ENCODE results near the gene LRFN2.

The LRFN2 gene

DNA sequence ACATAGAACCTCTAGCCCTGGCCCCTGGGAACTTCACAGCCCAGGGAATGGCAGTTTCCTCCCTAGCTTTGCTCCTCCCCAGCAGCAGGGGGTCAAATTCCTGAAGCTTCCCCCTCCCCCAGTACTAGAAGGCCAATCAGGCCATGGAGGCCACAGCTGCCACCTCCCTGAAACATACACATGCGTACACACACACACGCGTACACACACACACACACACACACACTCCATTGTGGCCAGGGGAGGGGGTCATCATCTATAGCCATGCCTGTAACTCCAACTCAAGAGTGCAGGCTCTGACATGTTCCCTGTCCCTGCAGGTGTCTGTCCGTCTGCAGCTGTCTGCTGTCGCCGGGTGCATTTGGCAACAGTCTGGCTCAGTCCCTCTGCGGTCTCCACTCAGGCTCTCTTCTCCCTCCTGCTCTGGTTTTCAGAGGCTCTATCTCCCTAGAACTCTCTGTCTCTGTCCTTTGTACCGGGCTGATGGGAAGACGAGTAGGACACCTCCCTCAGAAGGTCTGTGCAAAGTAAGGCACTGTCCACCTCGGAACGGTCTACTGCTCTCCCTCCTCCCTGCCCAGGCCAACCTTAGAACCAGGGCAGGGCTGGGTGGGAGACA is 1.4 kb downstream of the LRFN2 start:
- no peak for DNase-seq

DNA sequence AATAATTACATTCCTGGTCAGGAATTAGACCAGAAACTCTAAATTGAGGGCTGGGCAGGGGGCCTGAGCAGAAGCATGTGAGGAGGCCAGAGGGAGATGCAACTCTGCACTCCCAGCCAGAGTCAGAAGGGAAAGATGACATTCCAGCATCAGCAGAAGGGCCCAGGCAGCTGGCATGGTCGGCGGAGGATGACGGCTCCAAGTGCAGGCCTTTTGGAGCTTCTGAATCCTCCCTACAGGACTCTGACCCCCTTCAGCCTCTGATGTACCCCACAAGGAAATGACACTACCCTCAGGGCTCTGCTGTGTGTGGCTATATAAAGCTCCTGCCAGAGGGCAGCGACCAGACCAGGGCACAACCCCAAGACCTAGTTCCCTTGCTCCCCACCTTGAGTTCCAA is 1.9 kb downstream of the LRFN2 start:
- no peak for DNase-seq

DNA sequence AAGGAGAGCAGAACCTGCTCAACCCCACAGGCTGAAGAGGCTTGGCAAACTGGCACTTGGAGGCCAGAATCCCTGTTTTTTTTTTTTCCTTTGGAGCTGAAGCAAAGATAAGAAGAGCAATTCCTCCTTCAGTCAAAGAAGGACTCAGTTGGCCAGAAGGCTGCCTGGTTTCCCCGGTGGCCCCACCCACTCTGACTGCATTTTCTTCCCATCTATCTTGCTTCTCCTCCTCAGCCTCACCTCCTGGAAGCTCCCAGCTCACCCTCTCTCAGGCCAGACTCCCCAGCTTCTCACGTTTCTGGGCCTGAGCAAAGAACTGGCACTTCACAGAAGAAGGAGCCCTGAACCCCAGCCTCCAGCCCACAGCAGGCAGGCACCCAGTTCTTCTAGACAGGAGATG is 2.4 kb downstream of the LRFN2 start:
- DNase-seq = no peak

DNA sequence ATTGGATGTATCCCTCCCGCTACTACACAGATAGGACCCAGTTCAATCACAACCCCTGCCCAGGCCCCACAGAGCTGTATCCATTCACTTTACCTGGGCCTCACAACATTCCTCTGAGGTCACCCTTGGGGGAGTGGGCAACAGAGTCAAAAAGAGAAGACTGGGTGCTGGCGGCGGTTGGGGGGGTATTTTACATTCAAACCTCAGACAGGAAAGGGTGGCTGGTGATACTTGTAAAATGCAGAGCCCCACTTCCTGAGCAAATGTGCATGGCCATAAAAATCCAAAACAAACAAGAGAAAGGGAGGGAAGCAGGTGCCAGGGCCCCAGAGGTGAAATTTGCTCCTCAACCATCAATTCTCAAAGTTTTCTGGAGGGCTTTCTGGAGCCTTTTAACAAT is 3.5 kb downstream of the LRFN2 start:
- no peak for DNase-seq

DNA sequence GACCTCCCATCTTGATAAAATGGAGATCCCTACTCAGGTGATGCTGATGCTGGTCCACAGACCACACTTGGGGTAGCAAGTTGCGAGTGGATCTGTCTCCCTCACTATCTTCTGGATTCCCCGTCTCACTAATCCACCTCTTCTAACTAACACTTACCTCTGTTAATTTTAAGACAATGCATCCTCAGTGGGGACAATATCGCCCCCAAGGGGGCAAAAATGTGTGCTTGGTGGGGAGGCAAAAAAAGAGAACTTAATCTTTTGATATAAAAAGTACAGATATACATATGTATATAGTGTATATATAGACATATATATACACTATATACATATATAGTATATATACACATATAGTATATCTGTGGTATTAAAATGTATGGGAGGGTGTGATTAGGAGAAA is 4.3 kb downstream of the LRFN2 start:
- no peak for DNase-seq

DNA sequence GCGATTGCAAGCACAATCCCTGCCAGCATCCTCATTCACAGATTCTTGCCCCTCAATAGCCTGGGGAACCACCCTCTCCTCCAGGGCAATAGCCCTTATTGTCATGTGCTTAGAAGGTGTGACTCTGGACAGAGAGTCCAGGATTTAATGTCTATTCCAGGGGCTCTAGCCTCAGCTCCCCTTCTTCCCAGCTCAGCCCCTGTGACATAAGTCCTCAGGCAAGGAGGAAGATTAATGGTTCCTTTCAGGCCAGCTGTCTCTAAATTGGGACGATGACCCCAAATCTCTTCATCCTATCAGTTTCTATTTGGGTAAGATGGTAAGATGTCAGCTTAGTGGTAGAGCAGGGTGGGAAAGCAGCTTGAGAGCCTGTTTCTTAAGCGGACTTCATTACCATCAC is 8.1 kb downstream of the LRFN2 start:
- no peak for DNase-seq

DNA sequence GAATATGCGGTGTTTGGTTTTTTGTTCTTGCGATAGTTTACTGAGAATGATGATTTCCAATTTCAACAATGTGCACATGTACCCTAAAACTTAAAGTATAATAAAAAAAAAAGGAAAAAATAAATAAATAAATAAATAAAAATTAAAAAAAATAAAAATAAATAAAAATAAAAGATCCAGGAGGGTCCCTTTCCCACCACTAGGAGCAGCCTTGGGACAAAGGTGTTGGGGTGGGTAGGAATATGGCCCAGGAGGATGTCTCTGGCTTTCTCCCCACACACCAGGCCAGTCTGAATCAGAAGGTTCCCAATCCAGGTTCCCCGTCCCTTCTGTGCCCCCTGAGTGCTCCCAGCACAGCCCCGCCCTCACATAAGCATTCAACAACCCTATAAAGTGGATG is 9.5 kb downstream of the LRFN2 start:
- no peak for DNase-seq

DNA sequence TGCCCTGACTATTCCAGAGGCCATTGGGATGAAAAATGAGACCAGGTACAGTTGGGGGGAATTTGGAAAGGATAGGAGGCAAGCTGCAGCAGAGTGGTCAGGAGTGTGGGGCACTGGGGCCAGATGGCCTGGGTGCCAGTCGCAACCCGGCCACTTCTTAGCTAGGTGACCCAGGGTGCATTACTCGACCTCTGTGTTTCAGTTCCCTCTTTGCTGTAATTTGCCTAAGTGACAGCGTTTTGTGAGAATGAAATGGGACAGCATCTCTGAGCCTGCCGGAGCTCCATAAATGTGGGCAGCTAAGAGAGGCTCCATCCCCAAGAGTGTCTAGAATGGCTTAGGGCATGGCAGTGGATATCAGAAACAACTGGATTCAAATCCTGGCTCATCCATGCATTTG is 13.9 kb downstream of the LRFN2 start:
- no peak for DNase-seq

DNA sequence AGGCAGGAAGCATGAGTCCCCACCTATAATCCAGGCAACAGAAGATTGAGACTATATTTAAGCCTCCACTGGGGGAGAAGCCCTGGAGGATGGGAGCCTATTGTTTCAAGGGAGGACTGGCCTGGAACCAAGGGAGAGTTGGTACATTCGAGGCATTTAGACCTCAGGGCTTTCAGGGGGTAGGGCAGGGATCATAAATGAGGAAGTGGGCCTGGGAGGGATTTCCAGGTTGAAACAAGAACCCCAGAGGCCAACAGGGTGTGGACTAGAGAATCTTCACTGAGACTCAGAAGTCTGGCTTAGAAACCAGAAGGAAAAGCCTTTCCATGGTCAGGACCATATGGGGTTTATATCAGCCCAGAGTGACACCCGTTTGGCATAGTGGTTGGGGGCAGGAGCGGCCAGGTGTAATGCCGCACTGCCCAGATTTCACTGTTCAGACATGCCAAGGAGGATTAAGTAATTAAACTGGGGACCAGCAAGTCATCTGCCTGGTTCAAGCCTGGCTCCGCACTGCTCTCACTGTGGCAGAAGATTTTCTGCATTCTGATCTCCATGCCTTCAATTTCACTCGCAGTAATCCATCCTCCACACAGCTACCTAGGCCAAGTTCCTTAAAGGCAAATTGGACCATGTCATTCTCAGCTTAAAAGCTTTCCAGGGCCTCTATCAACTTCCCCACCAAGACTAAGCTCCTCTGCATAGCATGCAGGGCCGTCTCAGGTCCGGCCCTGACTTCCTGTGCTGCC is 17.8 kb downstream of the LRFN2 start:
- DNase-seq = no peak

DNA sequence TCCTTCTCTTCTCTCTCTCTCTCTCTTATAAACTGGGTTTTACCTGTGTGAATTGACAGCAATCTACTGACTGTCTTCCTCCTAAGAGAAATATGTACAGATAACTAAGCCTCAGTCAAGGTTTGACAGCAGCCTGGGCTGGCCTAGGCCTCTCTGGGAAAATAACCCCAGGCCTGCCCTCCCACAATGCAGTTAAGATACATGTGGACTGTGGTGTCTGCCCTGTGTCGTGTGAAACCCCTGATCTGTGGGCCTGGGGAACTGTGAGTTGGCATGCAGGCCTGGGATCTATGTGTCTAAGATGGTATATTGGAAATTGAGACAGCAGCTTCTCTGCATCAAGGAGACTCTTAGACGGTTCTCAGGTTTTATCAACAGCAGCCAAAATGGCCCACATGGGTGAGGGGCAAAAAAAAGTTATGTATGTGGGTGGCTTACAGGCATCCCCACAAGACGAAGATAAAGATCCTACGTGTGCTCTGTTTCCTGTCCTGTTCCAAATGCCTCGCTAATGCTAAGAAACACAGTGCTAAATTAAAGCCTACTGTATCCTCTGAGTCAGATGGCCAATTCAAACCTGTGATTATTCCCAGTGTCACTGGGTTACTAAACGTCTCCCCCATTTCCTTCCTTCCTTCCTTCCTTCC is 19.0 kb downstream of the LRFN2 start:
- DNase-seq = no peak

DNA sequence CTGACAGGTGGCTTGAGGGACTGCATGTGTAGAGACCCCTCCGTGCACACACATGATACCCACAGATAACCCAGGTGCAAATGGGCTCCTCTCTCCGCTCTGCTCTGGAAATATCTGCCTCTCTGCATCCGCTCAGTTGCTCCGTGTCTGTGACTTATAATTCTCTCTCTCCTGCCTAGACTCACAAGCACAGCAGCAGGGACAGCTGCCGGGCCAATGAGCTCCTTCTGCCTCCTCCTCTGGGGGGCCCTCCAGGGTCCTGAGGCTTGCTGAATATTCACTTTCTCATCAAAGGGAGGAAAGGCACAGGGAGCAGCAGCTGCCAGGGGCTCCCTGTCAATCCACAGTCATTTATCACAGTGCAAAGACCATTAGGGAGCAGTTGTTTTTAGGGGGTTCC is 24.1 kb downstream of the LRFN2 start:
- no peak for DNase-seq

DNA sequence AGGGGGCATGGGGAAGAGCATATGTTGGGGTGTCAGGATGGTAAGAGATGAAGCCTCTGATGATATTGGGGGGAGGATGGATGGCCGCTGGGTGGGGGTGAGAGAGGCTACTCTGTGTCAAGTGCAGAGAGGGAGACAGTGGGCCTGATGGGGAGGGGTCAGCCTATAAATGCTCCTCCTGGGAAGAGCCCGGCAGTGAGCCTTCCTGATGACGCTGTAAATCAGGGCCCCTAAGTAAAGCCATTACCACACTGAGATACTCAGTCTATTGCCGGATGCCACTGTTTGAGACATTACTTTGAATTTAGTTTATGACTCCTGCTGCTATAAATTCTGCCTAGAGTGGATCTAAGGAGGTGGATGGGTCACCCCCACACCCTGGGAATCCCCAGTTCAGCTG is 28.1 kb downstream of the LRFN2 start:
- no peak for DNase-seq

DNA sequence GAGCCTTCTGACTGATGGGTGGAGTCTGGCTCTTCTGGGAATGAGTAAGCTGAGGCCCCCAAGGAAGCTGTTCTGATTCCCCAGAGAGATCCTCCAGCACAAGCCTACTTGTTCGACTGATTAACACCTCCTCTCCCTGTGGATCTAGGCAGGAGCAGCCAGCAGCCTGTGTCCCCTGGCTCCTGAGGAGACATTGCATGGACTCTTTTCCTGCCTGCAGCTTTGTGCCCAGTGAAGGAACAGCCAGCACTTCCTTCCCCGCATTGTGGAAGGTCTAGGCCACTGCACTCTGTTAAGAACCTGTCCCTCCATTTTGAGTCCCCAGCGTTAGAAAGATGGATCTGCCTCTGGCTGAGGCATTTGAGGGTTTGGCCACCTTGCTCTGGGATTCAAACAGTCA is 29.1 kb downstream of the LRFN2 start:
- no peak for DNase-seq

DNA sequence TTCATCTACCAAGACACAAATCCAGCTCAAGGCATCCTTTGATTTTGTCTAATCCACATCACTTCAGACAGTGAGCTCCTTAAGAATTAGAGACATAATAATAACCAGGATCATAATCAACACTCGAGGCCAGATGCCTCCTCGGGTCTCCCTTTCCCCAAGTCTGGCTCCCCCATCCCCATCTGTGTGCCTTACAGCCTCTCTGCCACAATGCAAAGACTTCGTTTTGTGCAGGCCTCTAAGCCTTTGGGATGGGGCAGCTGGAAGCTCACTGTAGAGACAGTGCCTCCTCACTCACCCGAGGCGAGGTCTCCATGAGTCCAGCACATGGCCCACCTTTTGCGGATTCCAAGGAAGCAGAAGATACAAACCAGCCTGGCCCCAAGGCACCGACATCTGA is 30.3 kb downstream of the LRFN2 start:
- DNase-seq = no peak

DNA sequence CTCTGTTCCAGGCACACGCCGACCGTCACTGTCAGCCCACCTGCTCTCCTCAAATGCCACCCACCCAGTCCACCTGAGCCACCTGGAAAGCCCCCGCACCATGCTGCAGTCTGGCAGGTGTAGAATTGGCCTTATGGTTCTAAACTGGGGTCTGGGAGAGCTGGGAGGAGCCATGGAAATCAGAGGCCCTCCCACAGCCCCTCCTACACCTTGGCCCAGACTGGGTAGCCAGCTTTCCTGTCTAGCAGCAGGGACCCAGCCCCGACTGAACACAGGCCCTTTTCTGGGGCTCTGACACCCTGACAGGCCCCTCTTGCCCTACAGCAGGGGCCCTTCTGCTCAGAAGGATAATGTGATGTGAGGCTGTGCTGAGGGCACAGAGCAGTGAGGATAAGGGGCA is 31.1 kb downstream of the LRFN2 start:
- no peak for DNase-seq

DNA sequence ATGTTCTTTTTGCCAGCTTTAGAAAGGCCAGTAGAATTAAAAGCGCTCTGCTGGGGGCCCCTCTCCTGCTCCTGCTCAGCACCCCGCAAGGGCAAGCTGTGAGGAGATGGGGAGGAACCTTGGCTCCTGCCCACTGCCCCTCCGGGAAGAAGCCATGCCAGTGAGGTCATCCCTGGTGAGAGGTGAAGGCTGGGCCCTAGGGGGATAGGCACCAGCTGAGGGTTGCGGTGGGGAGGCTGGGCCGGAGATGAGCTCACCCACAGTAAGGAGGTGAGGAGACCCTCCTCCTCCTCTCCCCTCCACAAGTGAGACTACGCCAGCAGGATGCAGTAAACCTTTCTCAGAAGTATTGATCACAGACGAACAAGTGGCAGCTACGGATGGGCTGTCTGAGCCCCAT is 32.1 kb downstream of the LRFN2 start:
- no peak for DNase-seq

DNA sequence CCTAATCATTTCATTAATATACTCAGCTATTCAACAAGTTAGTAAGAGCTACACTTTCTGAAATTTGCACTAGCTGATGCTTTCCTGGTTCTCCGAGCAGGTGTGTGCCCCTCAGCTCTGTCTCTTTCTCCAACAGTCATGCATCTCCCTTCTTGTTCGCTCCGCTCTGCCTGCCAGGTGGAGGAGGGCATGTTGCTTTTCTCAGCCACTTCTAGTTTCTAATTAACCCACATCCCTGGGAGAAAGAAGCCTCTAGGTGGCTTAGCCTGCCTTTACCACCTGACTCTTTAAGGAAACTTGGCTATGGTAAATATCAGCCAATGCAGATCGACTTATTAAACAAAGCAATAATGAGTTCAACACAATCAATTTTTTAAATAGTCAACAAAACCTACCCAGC is 34.2 kb downstream of the LRFN2 start:
- DNase-seq = no peak

DNA sequence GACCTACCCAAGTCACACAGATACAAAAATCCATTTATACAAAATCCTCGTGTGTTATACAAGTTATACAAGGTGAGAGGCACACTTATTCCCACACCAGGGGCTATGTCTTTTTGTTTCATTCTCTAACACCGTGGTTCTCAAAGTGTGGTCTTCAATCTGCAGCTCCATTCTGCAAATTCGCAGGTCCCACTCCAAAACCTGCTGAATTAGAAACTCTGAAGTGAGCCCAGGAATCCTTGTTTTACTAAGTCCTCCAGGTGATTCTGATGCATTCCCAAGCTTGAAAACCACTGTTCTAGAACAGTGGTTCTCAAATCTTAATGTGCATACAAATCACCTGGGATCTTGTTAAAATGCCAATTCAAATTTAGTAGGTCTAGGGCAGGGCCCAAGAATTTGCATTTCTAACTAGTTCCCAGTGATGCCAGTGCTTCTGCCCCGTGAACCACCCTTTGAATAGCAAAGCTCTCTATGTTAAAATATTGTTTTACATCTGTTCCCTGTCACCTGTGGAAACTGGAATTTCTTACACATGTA is 35.1 kb downstream of the LRFN2 start:
- DNase-seq = no peak

DNA sequence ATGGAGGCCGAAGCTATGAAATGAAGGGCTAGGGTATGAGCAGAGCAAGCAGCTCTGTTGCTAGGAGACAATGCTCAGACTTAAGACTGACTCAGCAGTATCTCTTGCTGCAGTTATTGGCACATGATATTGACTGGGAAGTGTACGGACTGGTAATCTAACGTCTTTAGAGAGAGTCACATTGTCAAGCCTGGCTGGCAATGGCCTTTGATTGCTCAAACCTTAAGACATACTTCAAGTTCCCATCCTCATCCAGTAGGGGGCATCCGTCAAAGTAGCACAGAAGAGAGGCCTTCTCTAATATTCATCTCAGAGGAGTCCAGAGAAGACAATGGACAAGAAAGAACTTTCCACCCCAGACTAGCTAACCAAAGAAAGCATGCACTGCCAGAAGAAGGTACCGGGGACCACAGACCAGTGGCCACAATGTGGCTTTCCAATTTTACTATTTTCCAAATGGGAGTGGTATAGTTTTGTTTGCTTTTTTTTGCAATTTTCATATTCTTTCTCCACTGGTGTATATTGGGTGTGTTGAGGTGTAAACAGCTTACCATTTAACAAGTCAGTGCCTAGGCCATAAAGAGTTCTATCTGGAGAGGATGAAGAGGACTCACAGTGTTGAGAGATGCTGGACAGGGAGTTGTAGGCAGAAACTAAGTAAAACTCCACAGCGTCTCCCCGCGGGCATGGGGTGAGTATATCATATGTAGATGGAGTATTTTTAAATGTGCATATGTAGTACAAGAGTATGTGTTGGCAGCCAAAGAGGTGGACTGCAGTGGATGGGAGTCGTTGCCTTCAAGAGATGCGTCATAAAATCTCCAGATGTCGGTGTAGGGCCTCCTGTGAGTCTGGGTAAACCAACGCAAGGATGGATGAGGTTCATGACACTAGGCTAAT is 36.7 kb downstream of the LRFN2 start:
- no peak for DNase-seq

DNA sequence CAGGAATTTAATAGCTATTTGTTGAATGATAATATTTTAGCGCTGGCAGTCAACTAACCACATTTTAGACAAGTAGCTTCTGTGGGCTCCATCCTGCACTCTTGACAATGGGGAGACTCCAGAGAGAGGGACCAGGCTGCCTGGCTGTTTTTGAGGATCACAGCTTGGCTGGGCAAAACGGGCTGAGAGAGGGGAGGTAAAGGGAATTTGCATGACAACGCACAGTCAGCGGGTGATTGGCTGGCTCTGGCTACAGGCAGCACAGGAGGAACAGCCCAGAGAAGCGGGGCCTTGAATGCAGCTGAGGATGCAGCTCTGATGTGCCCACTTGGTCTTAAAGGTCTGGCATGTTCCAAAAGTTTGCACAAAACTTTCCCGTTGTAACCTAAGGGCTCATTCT is 41.2 kb downstream of the LRFN2 start:
- no peak for DNase-seq

DNA sequence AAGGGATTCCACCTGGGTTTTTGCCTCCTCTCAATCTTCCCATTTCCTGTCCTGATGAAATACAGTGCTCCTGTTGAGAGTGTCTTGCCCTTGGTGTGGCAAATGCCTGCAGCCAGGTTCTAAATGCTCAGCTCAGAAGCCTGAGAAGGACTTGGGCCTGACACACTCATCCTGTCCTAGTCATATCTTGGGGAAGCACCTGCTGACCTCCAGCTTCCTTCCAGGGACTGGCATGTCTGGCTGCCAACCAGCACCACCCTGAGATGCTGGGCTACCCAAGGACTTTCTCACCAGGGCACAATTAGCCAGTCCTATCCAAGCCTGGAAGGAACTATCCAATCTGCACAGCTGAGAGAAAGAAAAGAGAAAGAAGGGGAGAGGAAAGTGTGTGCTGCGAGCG is 43.4 kb downstream of the LRFN2 start:
- no peak for DNase-seq

DNA sequence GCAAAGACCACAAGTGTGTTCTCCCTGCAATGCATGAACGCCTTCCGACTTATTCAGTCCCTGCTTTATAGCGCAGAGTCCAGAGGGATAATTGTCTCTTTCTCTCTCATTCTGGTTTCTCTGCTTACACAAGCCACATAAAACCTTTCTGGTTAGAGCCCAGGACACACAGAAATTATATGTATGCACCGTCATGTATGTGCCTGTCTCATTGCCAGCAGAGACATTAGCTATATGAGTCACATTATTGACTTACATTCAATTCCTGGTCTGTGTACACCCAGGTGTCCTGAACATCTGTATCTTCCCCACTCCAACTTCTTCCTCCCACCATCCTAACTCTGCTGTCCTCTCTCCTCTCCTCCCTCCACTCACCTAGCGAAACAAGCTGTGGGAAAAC is 44.0 kb downstream of the LRFN2 start:
- DNase-seq = no peak

DNA sequence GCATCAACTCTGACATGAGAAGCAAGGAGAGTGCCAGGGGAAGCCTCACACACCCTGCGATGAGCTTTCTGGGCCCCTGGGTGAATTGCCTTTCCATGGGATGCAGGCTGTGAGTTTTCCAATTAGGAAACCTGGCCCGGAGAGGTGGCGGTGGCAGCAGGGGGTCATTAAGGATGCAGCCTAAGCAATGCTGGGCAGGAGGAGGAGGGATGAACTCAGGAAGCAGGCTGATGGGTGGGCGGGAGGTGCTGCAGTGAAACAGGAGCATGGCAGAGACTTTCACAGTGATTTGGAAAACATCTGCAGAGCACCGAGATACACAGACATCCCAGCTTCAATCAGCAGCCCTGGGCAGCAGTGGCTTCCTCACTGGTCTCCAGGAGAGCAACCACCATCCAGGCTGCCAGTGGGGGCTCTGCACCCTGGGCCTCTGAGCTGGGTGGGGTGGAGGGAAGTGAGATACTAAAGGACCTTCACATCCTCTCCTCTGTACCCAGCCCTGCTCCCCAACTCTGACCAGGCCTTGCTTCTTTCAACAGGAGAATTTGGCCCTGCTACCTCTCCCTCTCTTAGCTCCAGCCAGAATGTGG is 44.9 kb downstream of the LRFN2 start:
- DNase-seq = no peak
